Activated effector memory CD4-positive, alpha-beta T cell treated with anti-CD3 and anti-CD28 coated beads, Interleukin-2, amount 50 U/mL, for 16 hours (primary cell): ENCODE results near the gene CRYAB.
"Not testable (repeated sequence)": the region's sequence is repeated elsewhere in the genome, so short reads cannot be mapped to it uniquely, and the experiment has no call there.

ENCODE experiments used
- DNase-seq: peaks from one replicate; pipeline ENCODE4 v3.0.0-alpha.2; 2020

Gene CRYAB

GRCh38 chr11:111905411-111905810 is 6.2 kb downstream of the CRYAB start:
- DNase-seq: no peak

DNA sequence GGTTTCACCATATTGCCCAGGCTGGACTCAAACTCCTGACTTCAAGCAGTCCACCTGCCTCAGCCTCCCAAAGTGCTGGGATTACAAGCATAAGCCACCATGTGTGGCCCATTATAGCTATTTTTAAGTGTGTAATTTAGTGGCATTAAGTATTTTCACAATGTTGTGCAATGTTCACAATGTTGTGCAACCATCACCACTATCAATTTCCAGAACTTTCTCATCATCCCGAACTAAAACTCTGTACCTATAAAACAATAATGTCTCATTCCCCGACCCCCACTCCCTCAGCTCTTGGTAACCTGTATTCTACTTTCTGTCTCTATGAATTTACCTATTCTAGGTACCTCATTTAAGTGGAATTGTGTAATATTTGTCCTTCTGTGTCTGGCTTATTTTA is 24.7 kb downstream of the CRYAB start:
- DNase-seq: no peak

DNA sequence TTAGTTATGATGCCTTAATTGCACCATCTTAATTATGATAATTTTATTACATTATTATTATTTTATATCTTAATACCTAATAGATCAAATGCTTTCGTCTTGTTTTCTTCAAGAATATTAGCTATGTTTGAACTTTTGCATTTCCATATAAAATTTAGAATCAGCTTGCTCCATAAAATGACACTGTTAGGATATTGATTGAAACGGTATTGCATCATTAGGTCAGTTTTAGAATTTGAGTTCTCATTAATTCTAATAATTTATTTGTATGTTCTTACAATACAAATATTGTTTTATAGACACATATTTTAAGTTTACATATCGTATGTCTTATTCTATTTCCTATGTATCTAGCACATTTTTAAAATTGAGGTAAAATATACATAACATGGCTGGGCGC is 25.5 kb downstream of the CRYAB start:
- no peak for DNase-seq

- not testable (repeated sequence) for DNase-seq
Observed at GRCh38 chr11:111885053-111885452, 26.5 kb downstream of the CRYAB start.

DNA sequence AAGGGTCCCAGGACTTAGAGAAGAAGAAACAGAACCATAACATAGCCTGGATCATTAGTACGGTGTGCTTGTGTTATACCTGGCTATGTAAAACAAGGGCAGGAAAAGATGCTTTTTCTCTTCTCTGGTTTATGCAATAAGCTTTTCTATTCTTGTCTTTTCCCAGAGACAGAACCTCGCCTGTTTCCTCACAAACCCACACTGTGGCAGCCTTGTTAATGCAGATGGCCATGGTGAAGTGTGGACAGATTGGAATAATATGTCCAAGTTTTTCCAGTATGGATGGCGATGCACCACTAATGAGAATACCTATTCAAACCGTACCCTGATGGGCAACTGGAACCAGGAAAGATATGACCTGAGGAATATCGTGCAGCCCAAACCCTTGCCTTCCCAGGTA is 29.4 kb downstream of the CRYAB start:
- no peak for DNase-seq

DNA sequence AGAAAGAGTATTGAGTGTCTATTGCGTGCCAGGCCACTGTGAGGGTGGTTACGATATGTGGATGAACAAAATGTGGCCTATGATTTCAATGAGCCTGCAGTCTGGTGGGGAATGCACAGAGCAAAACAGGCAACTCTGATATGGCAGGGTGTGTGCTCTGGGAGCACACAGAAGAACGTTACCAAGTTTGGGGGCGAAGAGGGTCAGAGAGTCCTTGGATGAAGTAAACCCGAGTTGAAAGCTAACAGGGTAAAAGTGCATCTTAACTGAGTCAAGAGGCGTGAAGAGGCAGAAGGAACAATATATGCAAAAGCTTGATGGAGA is 32.0 kb downstream of the CRYAB start:
- no peak for DNase-seq

- peak; percentile 97 for DNase-seq
Observed at GRCh38 chr11:111878849-111879636, 32.5 kb downstream of the CRYAB start, which contains the start of the genes CFAP68 and FDXACB1. TSS of gene CFAP68 (plus strand) at chr11:111879541. CDS start at chr11:111879561, 20 bp downstream. TSS of gene FDXACB1 (minus strand) at chr11:111879165. CDS start at chr11:111879132, 33 bp downstream.

DNA sequence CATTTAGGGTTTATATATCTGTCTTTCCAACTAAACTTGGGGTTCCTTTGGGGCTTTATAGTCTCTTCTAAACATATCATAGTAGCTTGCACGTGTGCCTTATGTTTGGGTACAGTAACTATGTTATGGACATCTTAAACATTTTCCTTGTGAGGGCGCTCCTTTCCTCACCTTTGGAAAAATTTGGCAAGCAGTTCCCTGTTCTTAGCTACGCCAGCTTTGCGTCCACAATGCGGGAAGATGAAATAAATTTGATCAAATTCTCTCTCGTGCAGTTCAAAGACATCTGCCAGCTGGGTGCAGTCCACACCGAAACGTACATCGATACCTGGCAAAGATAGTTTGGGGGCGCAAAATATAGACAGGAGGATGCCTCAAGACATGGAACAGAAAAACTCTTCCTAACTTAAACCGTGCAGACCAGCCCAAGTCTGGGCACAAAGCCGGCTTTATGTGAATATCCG is 33.2 kb downstream of the CRYAB start:
- no peak for DNase-seq

DNA sequence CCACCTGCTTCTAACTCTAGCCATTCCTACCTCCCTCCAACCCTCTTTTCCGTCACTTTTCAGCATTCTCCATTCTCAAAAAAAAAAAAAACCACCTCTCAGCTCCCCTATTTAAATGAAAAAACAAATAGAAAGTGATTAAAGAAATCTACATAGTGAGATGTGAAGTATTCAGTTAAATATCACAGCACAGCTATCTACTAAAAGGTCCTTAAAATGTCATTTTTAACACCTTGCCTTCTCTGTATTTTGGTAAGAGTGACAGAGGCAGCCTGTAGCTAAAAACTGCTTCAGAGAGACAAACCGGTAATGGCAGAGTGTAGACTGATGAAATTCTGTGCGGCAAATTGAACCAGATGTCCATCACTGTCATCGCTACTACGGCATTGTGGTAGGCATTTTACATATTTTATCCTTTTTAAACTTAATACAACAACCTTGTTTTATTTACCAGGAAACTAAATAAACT is 39.8 kb downstream of the CRYAB start:
- DNase-seq: no peak

- peak; percentile 95 for DNase-seq
Observed at GRCh38 chr11:111870886-111871692, 40.5 kb downstream of the CRYAB start, which contains the start of gene ALG9. TSS of gene ALG9 (minus strand) at chr11:111871581. CDS start at chr11:111871482, 99 bp downstream.

DNA sequence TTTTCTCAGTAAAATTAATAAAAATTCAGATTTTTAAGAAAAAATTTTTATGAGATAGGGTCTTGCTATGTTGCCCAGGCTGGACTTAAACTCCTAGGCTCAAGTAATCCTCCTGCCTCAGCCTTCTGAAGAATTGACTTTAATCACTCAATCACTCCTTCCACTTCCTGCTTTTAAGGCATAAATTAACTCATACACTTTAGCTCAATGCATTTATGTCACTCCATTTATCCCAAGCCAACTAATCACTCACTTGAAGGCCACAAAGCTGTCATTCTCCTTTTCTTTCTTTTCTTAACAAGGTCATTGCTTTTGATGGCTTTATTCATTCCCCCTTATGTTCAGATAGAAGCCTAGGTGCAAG is 41.1 kb downstream of the CRYAB start:
- no peak for DNase-seq

- no peak for DNase-seq
Observed at GRCh38 chr11:111870113-111870512, 41.5 kb downstream of the CRYAB start.

- DNase-seq: no peak
Observed at GRCh38 chr11:111860257-111860656, 51.3 kb downstream of the CRYAB start.
